A549 (cell line): Measurements from ENCODE around the gene FAM83G. TPM values are rescaled to one million over a fixed set of nuclear protein-coding genes. Genes with fewer than 3 reads are reported as not detected.

Experiments
- ATAC-seq, 2 experiments: fragments of 200-7000 bp in 1 of 2; fragments of >200 bp in 1 of 2; cut with Nextera tagmentation in 1 of 2; cut with Tn5 transposase in 1 of 2; 3 replicates each; pipeline versions ENCODE4 v1.8.0 to v1.9.1; 2018 to 2020; ENCODE audit warnings: mild to moderate bottlenecking in 1 of 2, moderate library complexity in 1 of 2
- CTCF ChIA-PET: fragments of 300-600 bp; sonication (Branson Sonifier 250); formaldehyde crosslinking; extraction: SDS; loops from one replicate; lab custom pipeline; 2021; ENCODE audit warnings: antibody characterized with exemption, inconsistent platforms; lab: Yijun Ruan, JAX
- POLR2A ChIA-PET: fragments of 350-600 bp; formaldehyde crosslinking; extraction: SDS; loops from one replicate; lab custom pipeline; 2021; ENCODE audit warnings: antibody characterized with exemption, inconsistent platforms; lab: Yijun Ruan, JAX
- DNase-seq, 2 experiments: peaks; one replicate each; pipeline versions ENCODE4 v3.0.0 to v3.0.0-alpha.2; 2011 to 2016; ENCODE audit warnings: low read depth in 1 of 2, low spot score in 1 of 2
- FAIRE-seq: peaks from 2 replicates; lab custom pipeline; 2011; peaks lifted over from hg19 to GRCh38; lab: Jason Lieb, UNC
- H3K27ac ChIP-seq, 2 experiments: fragments of >200 bp; sonication (Bioruptor Twin); formaldehyde crosslinking; 3 replicates each; pipeline ENCODE4 v1.5.1; 2016 to 2017
- H3K4me1 ChIP-seq: fragments of >200 bp; sonication (Bioruptor Twin); formaldehyde crosslinking; 3 replicates; pipeline ENCODE4 v1.6.1; 2016
- H3K4me2 ChIP-seq: fragments of >200 bp; sonication (Bioruptor Twin); formaldehyde crosslinking; 3 replicates; pipeline ENCODE4 v1.6.1; 2016
- H3K4me3 ChIP-seq: fragments of >200 bp; sonication (Bioruptor Twin); formaldehyde crosslinking; 3 replicates; pipeline ENCODE4 v1.5.1; 2016
- H3K9me3 ChIP-seq: fragments of >200 bp; sonication (Bioruptor Twin); formaldehyde crosslinking; 3 replicates; pipeline ENCODE4 v1.6.1; 2016
- CBX2 ChIP-seq: fragments of 200-600 bp; sonication (generic); IDR thresholded peaks from 2 replicates; pipeline ENCODE4 v1.6.1; 2016; ENCODE audit warnings: low read depth, mild to moderate bottlenecking, borderline replicate concordance
- CEBPB ChIP-seq, 2 experiments: fragments of >200 bp in 1 of 2; sonication (Bioruptor Twin) in 1 of 2; formaldehyde crosslinking in 1 of 2; IDR thresholded peaks; 2 replicates each; pipeline ENCODE4 v1.6.1; 2012 to 2016
- EHF ChIP-seq: fragments of 250-450 bp; sonication (Bioruptor Pico); IDR thresholded peaks from 2 replicates; pipeline ENCODE4 v1.5.0; 2020; ENCODE audit warnings: mild to moderate bottlenecking
- ESRRA ChIP-seq: fragments of 150-350 bp; IDR thresholded peaks from 2 replicates; pipeline ENCODE4 v1.6.1; 2014; ENCODE audit warnings: mild to moderate bottlenecking, low read length, borderline replicate concordance
- FOSB ChIP-seq: fragments of 250-450 bp; sonication (Bioruptor Pico); IDR thresholded peaks from 2 replicates; pipeline ENCODE4 v1.5.0; 2020; ENCODE audit warnings: mild to moderate bottlenecking, moderate library complexity
- HDAC2 ChIP-seq: fragments of 200-600 bp; sonication (generic); IDR thresholded peaks from 2 replicates; pipeline ENCODE4 v1.6.1; 2016
- MAFK ChIP-seq: fragments of 450-650 bp; IDR thresholded peaks from 2 replicates; pipeline ENCODE4 v1.6.1; 2014; ENCODE audit not compliant: partially characterized antibody
- MYC ChIP-seq: IDR thresholded peaks from 2 replicates; pipeline ENCODE4 v1.6.1; 2012; ENCODE audit warnings: mild to moderate bottlenecking, inconsistent platforms, low read length, improper control_type of control experiment, borderline replicate concordance
- RARB ChIP-seq: fragments of 250-450 bp; sonication (Bioruptor Pico); IDR thresholded peaks from 2 replicates; pipeline ENCODE4 v1.8.0; 2021; ENCODE audit warnings: mild to moderate bottlenecking, moderate library complexity
- SREBF2 ChIP-seq: fragments of 450-650 bp; IDR thresholded peaks from 2 replicates; pipeline ENCODE4 v1.6.1; 2014; ENCODE audit warnings: mild to moderate bottlenecking, moderate library complexity
- ZC3H11A ChIP-seq: fragments of 450-650 bp; IDR thresholded peaks from 2 replicates; pipeline ENCODE4 v1.6.1; 2014; ENCODE audit warnings: antibody characterized with exemption, mild to moderate bottlenecking
- ZFP36 ChIP-seq: fragments of 450-650 bp; IDR thresholded peaks from 2 replicates; pipeline ENCODE4 v1.6.1; 2014; ENCODE audit warnings: borderline replicate concordance; ENCODE audit not compliant: partially characterized antibody
- ZSCAN20 ChIP-seq: fragments of 250-450 bp; sonication (Bioruptor Pico); IDR thresholded peaks from 2 replicates; pipeline ENCODE4 v1.8.0; 2022; ENCODE audit warnings: mild to moderate bottlenecking, moderate library complexity
- WGBS: methylation state at CpG from one replicate; pipeline ENCODE4 v1.1.6; 2017; ENCODE audit errors: missing lambda C conversion rate; 5-methylcytosine and 5-hydroxymethylcytosine counted together
- polyA plus RNA-seq, 4 experiments: library from polyadenylated mRNA; depleted of rRNA in 3 of 4; stranded (reverse); fragments of >200 nt; fragmentation: RNase III in 1 of 4; extraction: RNeasy Plus Mini Kit Qiagen cat#74134 plus additional on column Dnase treatment in 1 of 4; gene quantifications; 2 replicates in 3 of 4; 3 replicates in 1 of 4; pipeline ENCODE4 v1.2.3, GENCODE V29; 2011 to 2017
- TF ChIP-seq, protein P1 (sequence below): fragments of 450-650 bp; IDR thresholded peaks from 2 replicates; pipeline ENCODE4 v1.6.1; 2014; ENCODE audit warnings: antibody characterized with exemption
- TF ChIP-seq, protein P2 (sequence below): fragments of >200 bp; sonication (Bioruptor Twin); formaldehyde crosslinking; IDR thresholded peaks from 2 replicates; pipeline ENCODE4 v1.6.1; 2016
- TF ChIP-seq, protein P3 (sequence below): fragments of 200-600 bp; sonication (generic); IDR thresholded peaks from 2 replicates; pipeline ENCODE4 v1.6.1; 2016; ENCODE audit warnings: antibody characterized with exemption, mild to moderate bottlenecking, moderate library complexity
- TF ChIP-seq, protein P4 (sequence below): IDR thresholded peaks from 2 replicates; pipeline ENCODE4 v1.6.1; 2012

Gene FAM83G
- polyA plus RNA-seq, 2 of the 4 experiments (the other 2 are of a cell fraction): 11.0 to 22.0 TPM

DNA sequence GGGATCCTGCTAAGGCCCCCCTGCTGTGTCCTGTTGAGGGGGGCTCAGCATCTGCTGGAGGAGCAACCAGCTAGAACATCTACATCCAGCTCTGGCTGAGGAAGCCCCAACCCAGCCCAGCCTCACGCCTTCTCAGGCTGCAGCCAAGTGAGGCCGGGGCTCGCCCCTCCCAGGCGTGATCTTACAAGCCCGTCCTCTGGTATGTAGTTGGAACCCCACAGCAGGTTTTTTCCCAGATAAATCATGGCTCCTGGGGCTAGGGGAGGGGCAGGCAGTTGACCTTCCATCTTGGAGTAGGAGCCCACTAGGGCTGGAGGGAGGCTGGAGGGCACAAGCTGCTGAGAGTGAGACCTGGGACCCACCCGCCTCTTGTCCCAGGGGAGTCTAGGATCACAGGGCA lies 4.7 kb downstream of the FAM83G start:
- Histone ChIP-seq H3K4me2 (no peak overlapping the region), H3K27ac (no peak overlapping the region), H3K9me3 (peaks cover 19% of the 10 kb centered on the region), H3K4me1 (peaks cover 30% of the 10 kb centered on the region), H3K4me3 (no peak overlapping the region)
- ATAC-seq (no peak), DNase-seq (no peak), FAIRE-seq (no peak)
- 91% methylated on average over 6 of the region's 6 CpGs for WGBS
- ChIA-PET POLR2A (no interaction called here), CTCF (interaction anchor here (1.4 to 3.9 kb wide), 3 partner anchors 14 to 39 kb away, joined by 3 to 38 read pairs (median 6); no protein-coding TSS in a partner anchor)
- TF ChIP-seq FOSB: no peak
- TF ChIP-seq ESRRA: no peak
- TF ChIP-seq RARB (CRISPR knock-in tag): no peak
- no peak for TF ChIP-seq ZC3H11A
- no peak for TF ChIP-seq CBX2
- TF ChIP-seq ZFP36: no peak
- TF ChIP-seq SREBF2: no peak
- no peak for TF ChIP-seq MYC

DNA sequence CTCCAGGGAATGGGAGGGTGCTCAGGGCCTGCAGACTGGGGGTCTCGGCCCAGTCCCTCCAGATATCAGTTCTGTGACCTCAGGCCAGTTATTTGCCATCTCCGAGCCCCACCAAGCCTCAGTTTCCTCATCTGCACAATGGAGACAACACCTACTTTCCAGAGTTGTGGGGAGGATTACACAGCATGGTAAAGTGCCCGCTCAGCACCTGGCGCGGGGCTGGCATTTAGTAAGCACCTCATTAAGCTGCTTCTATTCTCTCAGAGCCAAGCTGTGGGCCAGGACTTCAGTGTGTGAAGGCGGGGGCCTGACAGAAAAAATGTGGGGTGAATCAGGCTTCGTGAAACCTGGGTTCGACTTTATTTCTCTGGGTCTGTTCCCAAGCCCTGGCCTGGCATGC lies 5.2 kb downstream of the FAM83G start:
- no peak overlapping the region for H3K4me3 ChIP-seq

DNA sequence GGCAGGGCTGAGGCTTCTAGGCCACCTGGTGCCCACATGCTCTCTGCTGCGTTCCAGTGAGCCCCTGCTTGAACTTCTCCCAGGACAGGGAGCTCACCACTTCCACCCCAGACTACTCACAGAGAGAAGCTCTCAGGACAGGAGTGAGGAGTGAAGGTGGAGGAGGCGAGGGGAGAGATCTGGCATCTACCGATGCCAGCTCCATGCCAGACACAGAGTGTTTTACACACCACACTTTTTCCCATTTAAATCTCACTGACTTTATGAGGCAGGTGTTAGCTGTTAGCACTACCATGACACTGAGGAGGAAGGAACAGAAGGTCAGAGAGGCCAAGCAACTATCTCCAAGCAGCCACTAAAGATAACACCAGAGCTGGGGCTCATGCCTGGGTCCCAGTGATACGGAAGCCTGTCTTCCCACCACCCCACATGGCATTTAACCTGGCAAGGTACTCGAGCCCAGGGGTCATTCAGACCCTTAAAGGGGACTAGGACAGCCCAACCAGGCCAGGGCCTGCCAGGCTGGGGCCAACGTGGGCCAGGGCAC lies 6.8 kb downstream of the FAM83G start:
- TF ChIP-seq EHF (CRISPR knock-in tag): no peak
- TF ChIP-seq, protein P1, sequence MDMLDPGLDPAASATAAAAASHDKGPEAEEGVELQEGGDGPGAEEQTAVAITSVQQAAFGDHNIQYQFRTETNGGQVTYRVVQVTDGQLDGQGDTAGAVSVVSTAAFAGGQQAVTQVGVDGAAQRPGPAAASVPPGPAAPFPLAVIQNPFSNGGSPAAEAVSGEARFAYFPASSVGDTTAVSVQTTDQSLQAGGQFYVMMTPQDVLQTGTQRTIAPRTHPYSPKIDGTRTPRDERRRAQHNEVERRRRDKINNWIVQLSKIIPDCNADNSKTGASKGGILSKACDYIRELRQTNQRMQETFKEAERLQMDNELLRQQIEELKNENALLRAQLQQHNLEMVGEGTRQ: no peak
- TF ChIP-seq CEBPB (IDR thresholded peaks at IDR 0.05): no peak
- TF ChIP-seq, protein P2, sequence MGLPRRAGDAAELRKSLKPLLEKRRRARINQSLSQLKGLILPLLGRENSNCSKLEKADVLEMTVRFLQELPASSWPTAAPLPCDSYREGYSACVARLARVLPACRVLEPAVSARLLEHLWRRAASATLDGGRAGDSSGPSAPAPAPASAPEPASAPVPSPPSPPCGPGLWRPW: no peak
- TF ChIP-seq, protein P3, sequence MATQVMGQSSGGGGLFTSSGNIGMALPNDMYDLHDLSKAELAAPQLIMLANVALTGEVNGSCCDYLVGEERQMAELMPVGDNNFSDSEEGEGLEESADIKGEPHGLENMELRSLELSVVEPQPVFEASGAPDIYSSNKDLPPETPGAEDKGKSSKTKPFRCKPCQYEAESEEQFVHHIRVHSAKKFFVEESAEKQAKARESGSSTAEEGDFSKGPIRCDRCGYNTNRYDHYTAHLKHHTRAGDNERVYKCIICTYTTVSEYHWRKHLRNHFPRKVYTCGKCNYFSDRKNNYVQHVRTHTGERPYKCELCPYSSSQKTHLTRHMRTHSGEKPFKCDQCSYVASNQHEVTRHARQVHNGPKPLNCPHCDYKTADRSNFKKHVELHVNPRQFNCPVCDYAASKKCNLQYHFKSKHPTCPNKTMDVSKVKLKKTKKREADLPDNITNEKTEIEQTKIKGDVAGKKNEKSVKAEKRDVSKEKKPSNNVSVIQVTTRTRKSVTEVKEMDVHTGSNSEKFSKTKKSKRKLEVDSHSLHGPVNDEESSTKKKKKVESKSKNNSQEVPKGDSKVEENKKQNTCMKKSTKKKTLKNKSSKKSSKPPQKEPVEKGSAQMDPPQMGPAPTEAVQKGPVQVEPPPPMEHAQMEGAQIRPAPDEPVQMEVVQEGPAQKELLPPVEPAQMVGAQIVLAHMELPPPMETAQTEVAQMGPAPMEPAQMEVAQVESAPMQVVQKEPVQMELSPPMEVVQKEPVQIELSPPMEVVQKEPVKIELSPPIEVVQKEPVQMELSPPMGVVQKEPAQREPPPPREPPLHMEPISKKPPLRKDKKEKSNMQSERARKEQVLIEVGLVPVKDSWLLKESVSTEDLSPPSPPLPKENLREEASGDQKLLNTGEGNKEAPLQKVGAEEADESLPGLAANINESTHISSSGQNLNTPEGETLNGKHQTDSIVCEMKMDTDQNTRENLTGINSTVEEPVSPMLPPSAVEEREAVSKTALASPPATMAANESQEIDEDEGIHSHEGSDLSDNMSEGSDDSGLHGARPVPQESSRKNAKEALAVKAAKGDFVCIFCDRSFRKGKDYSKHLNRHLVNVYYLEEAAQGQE: 0 out of 2 replicates have a peak, but pooled peaks have one; percentile 35
- TF ChIP-seq ZSCAN20: no peak
- no peak for TF ChIP-seq MYC
- DNase-seq (no peak), FAIRE-seq (no peak), ATAC-seq (no peak)
- ChIA-PET POLR2A (no interaction called here), CTCF (interaction anchor here (1.4 to 4.0 kb wide), 4 partner anchors 10 to 37 kb away, joined by 6 to 38 read pairs (median 12); no protein-coding TSS in a partner anchor)
- no peak overlapping the region for H3K4me2 ChIP-seq
- peaks cover 19% of the 10 kb centered on the region for H3K4me1 ChIP-seq
- no peak overlapping the region for H3K27ac ChIP-seq
- WGBS: 89% methylated on average over 6 of the region's 6 CpGs
- H3K9me3 ChIP-seq: peaks cover 19% of the 10 kb centered on the region
- H3K4me3 ChIP-seq: no peak overlapping the region

More for the DNA sequence above, 5.2 kb downstream of the FAM83G start:
- POLR2A ChIA-PET: no interaction called here
- 87% methylated on average over 8 of the region's 8 CpGs for WGBS
- H3K9me3 ChIP-seq: peaks cover 19% of the 10 kb centered on the region
- no peak overlapping the region for H3K27ac ChIP-seq
- DNase-seq (no peak), FAIRE-seq (no peak)
- H3K4me1 ChIP-seq: peaks cover 30% of the 10 kb centered on the region
- TF ChIP-seq MAFK: peak; percentile 91
- no peak for TF ChIP-seq CEBPB (IDR thresholded peaks at IDR 0.05)
- TF ChIP-seq, protein P4, sequence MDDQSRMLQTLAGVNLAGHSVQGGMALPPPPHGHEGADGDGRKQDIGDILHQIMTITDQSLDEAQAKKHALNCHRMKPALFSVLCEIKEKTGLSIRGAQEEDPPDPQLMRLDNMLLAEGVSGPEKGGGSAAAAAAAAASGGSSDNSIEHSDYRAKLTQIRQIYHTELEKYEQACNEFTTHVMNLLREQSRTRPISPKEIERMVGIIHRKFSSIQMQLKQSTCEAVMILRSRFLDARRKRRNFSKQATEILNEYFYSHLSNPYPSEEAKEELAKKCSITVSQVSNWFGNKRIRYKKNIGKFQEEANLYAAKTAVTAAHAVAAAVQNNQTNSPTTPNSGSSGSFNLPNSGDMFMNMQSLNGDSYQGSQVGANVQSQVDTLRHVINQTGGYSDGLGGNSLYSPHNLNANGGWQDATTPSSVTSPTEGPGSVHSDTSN: no peak
- TF ChIP-seq HDAC2: no peak
- TF ChIP-seq, all 56 proteins: peak for 1
- CTCF ChIA-PET: interaction anchor here (1.4 to 4.0 kb wide), 3 partner anchors 22 to 39 kb away, joined by 3 to 38 read pairs (median 38); no protein-coding TSS in a partner anchor
- H3K4me2 ChIP-seq: no peak overlapping the region
- no peak for ATAC-seq
